Parathyroid adenoma (tissue), 2 donors: ENCODE measurements around the gene GPRIN1.
"Not testable (repeated sequence)": the region's sequence is repeated elsewhere in the genome, so short reads cannot be mapped to it uniquely, and the experiment has no call there.

Experiments used
- H2AFZ ChIP-seq: fragments of 300-600 bp; sonication (generic); one replicate; pipeline ENCODE4 v1.7.0; 2017; ENCODE audit warnings: antibody characterized with exemption, mild to moderate bottlenecking
- H3K27ac ChIP-seq: fragments of 300-600 bp; sonication (generic); one replicate; pipeline ENCODE4 v1.7.0; 2017
- H3K27me3 ChIP-seq: fragments of 300-600 bp; sonication (generic); one replicate; pipeline ENCODE4 v1.7.0; 2017; ENCODE audit warnings: low read length; ENCODE audit not compliant: control insufficient read depth, insufficient read depth
- H3K36me3 ChIP-seq: fragments of 300-600 bp; sonication (generic); one replicate; pipeline ENCODE4 v1.7.0; 2017; ENCODE audit warnings: low read length; ENCODE audit not compliant: control insufficient read depth, insufficient read depth
- H3K4me1 ChIP-seq: fragments of 300-600 bp; sonication (generic); one replicate; pipeline ENCODE4 v1.7.0; 2017; ENCODE audit warnings: control low read depth
- H3K4me2 ChIP-seq: fragments of 300-600 bp; sonication (generic); one replicate; pipeline ENCODE4 v1.7.0; 2017; ENCODE audit warnings: low read length
- H3K4me3 ChIP-seq: fragments of 300-600 bp; sonication (generic); one replicate; pipeline ENCODE4 v1.7.0; 2017; ENCODE audit warnings: low read depth, low read length
- H3K79me2 ChIP-seq: fragments of 300-600 bp; sonication (generic); one replicate; pipeline ENCODE4 v1.7.0; 2017; ENCODE audit warnings: control low read depth
- H3K9ac ChIP-seq: fragments of 300-600 bp; sonication (generic); one replicate; pipeline ENCODE4 v1.7.0; 2017; ENCODE audit warnings: mild to moderate bottlenecking
- H3K9me3 ChIP-seq: fragments of 300-600 bp; sonication (generic); one replicate; pipeline ENCODE4 v1.7.0; 2017; ENCODE audit warnings: low read length; ENCODE audit not compliant: control insufficient read depth
- CTCF ChIP-seq: fragments of 300-600 bp; sonication (generic); IDR thresholded peaks from one replicate; pipeline ENCODE4 v1.7.0; 2017; ENCODE audit warnings: antibody characterized with exemption, mild to moderate bottlenecking
- donor health status: primary hyperparathyroidism.

The GPRIN1 gene

GRCh38 chr5:176606875-176607274 lies 3.1 kb downstream of the GPRIN1 start:
- no peak overlapping the region for H3K9ac ChIP-seq
- H3K9me3 ChIP-seq = no peaks in the 10 kb centered on the region
- H3K27me3 ChIP-seq = no peaks in the 10 kb centered on the region
- no peak for TF ChIP-seq CTCF
- H2AFZ ChIP-seq = no peak overlapping the region
- no peak overlapping the region for H3K27ac ChIP-seq
- no peaks in the 10 kb centered on the region for H3K79me2 ChIP-seq
- no peak overlapping the region for H3K4me3 ChIP-seq
- no peaks in the 10 kb centered on the region for H3K4me1 ChIP-seq
- H3K4me2 ChIP-seq = no peak overlapping the region
- no peaks in the 10 kb centered on the region for H3K36me3 ChIP-seq

- no peak overlapping the region for H3K27ac ChIP-seq
- no peak for TF ChIP-seq CTCF
- H3K9ac ChIP-seq = no peak overlapping the region
- no peaks in the 10 kb centered on the region for H3K79me2 ChIP-seq
- H3K4me2 ChIP-seq = no peak overlapping the region
- no peaks in the 10 kb centered on the region for H3K27me3 ChIP-seq
- no peak overlapping the region for H2AFZ ChIP-seq
- H3K36me3 ChIP-seq = no peaks in the 10 kb centered on the region
- no peaks in the 10 kb centered on the region for H3K4me1 ChIP-seq
- no peak overlapping the region for H3K4me3 ChIP-seq
- no peaks in the 10 kb centered on the region for H3K9me3 ChIP-seq
Measured at GRCh38 chr5:176606032-176606431, 3.9 kb downstream of the GPRIN1 start.

GRCh38 chr5:176603091-176603490 lies 6.9 kb downstream of the GPRIN1 start:
- TF ChIP-seq CTCF = no peak

DNA sequence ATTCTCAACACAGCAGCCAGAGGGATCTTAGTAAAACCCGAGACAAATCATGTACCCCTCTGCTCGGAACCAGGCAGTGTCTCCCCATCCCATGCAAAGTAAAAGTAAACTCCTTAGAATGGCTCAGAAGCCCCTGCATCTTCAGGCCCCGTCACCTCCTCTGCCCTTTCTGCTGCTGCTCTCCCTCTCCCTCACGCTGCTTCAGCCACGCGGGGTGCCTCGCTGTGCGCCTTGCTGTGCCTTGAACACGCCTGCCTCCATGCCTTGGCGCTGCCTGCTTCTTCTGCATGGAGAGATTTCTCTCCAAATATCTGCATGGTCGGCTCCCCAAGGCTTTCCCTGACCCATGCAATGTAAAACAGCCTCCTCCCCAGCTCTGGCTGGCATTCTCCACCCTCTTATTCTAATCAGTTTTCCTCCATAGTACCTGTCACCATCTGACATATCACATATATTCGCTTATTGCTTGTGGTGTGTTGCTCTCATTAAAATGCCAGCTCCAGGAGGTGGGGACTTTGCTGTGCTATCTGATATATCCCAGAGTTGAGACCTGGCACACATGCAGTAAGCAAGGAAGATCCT lies 8.0 kb downstream of the GPRIN1 start:
- Histone ChIP-seq H3K27ac (no peak overlapping the region), H3K4me2 (no peak overlapping the region), H3K4me3 (no peak overlapping the region), H3K27me3 (no peaks in the 10 kb centered on the region), H3K79me2 (no peaks in the 10 kb centered on the region), H3K9me3 (no peaks in the 10 kb centered on the region), H3K9ac (no peak overlapping the region), H3K4me1 (no peaks in the 10 kb centered on the region), H2AFZ (no peak overlapping the region), H3K36me3 (no peaks in the 10 kb centered on the region)
- TF ChIP-seq CTCF = no peak

More at GRCh38 chr5:176603091-176603490, 6.9 kb downstream of the GPRIN1 start:
- Histone ChIP-seq H3K27ac (no peak overlapping the region), H3K79me2 (no peaks in the 10 kb centered on the region), H3K4me2 (no peak overlapping the region), H3K36me3 (no peaks in the 10 kb centered on the region), H3K4me3 (no peak overlapping the region), H3K27me3 (no peaks in the 10 kb centered on the region), H3K9me3 (no peaks in the 10 kb centered on the region), H3K9ac (no peak overlapping the region), H2AFZ (no peak overlapping the region), H3K4me1 (no peaks in the 10 kb centered on the region)

DNA sequence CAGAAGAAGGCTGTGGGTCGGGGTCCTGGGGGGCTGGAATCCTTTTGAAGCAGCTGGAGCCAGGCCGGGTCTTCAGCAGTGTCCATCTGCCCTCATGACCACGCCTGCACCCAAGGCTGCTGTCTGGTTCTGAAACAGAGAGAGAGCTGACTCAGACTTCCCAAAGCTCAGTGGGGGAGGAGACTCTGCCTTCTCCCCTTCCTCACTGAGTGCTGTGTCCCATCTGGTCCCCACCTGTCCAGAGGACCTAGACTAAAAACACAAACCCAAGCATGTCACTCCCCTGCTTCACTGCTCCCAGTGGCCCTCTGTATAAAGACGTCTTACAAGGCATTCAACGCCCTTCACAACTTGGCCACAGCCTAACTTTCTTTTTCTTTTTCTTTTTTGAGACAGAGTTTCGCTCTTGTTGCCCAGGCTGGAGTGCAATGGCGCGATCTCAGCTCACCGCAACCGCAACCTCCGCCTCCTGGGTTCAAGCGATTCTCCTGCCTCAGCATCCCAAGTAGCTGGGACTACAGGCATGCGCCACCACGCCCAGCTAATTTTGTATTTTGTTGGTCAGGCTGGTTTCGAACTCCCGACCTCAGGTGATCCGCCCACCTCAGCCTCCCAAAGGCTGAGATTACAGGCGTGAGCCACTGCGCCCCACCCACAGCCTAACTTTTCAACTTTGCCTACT lies 10.1 kb downstream of the GPRIN1 start:
- H3K9me3 ChIP-seq, H3K4me1 ChIP-seq, H3K27me3 ChIP-seq, H3K9ac ChIP-seq, H3K4me2 ChIP-seq, H3K27ac ChIP-seq, H3K79me2 ChIP-seq, H3K4me3 ChIP-seq, H3K36me3 ChIP-seq, H2AFZ ChIP-seq: not testable (repeated sequence)
